H9 (cell line): ENCODE data around the gene RPS14. TPM values are rescaled to one million over a fixed set of nuclear protein-coding genes. Genes with fewer than 3 reads are reported as not detected.

ENCODE experiments used
- DNase-seq: peaks from one replicate; pipeline ENCODE4 v3.0.0-alpha.2; 2017
- H2AFZ ChIP-seq: one replicate; pipeline ENCODE4 v1.6.1; 2013; ENCODE audit warnings: mild to moderate bottlenecking, low read length, control low read depth, moderate library complexity
- H2AK5ac ChIP-seq: 2 replicates; pipeline ENCODE4 v1.6.1; 2013; ENCODE audit warnings: low read length, control low read depth, mixed read lengths; ENCODE audit not compliant: insufficient read length
- H2BK120ac ChIP-seq: one replicate; pipeline ENCODE4 v1.6.1; 2013; ENCODE audit warnings: low read depth, mild to moderate bottlenecking, low read length, control low read depth, inconsistent platforms; ENCODE audit not compliant: poor library complexity, severe bottlenecking
- H2BK12ac ChIP-seq: 2 replicates; pipeline ENCODE4 v1.6.1; 2013; ENCODE audit warnings: low read length, control low read depth, mixed read lengths, low read depth; ENCODE audit not compliant: insufficient read length
- H2BK15ac ChIP-seq: 2 replicates; pipeline ENCODE4 v1.6.1; 2013; ENCODE audit warnings: low read depth, low read length, control low read depth
- H2BK20ac ChIP-seq: one replicate; pipeline ENCODE4 v1.6.1; 2013; ENCODE audit warnings: low read depth, mild to moderate bottlenecking, low read length, control low read depth, inconsistent platforms; ENCODE audit not compliant: poor library complexity, severe bottlenecking
- H2BK5ac ChIP-seq: 2 replicates; pipeline ENCODE4 v1.6.1; 2013; ENCODE audit warnings: low read length, control low read depth, mixed read lengths; ENCODE audit not compliant: insufficient read length
- H3K14ac ChIP-seq: 2 replicates; pipeline ENCODE4 v1.6.1; 2013; ENCODE audit warnings: low read length, control low read depth; ENCODE audit not compliant: insufficient read depth
- H3K18ac ChIP-seq: 2 replicates; pipeline ENCODE4 v1.6.1; 2013; ENCODE audit warnings: low read depth, mild to moderate bottlenecking, mixed read lengths, low read length, control low read depth; ENCODE audit not compliant: insufficient read length
- H3K23ac ChIP-seq: 2 replicates; pipeline ENCODE4 v1.6.1; 2013; ENCODE audit warnings: low read length, control low read depth, mixed read lengths, low read depth; ENCODE audit not compliant: insufficient read length
- H3K23me2 ChIP-seq: 2 replicates; pipeline ENCODE4 v1.6.1; 2013; ENCODE audit warnings: low read depth, mild to moderate bottlenecking, mixed read lengths, low read length, control low read depth; ENCODE audit not compliant: insufficient read length, poor library complexity, severe bottlenecking
- H3K27ac ChIP-seq: 2 replicates; pipeline ENCODE4 v1.5.1; 2013; ENCODE audit warnings: low read length, control low read depth, mixed read lengths, low read depth; ENCODE audit not compliant: insufficient read length
- H3K27me3 ChIP-seq: 2 replicates; pipeline ENCODE4 v1.6.1; 2013; ENCODE audit warnings: low read length, control low read depth, inconsistent platforms; ENCODE audit not compliant: insufficient read depth
- H3K4ac ChIP-seq: 2 replicates; pipeline ENCODE4 v1.6.1; 2013; ENCODE audit warnings: low read depth, mild to moderate bottlenecking, control low read depth, inconsistent platforms, low read length, moderate library complexity
- H3K4me1 ChIP-seq: 2 replicates; pipeline ENCODE4 v1.6.1; 2013; ENCODE audit warnings: low read length, control low read depth, inconsistent platforms; ENCODE audit not compliant: insufficient read depth
- H3K4me2 ChIP-seq: 2 replicates; pipeline ENCODE4 v1.6.1; 2013; ENCODE audit warnings: low read length, control low read depth, mixed read lengths; ENCODE audit not compliant: insufficient read length, insufficient read depth
- H3K56ac ChIP-seq: 2 replicates; pipeline ENCODE4 v1.6.1; 2013; ENCODE audit warnings: low read depth, mild to moderate bottlenecking, mixed read lengths, low read length, control low read depth; ENCODE audit not compliant: insufficient read length
- H3K79me1 ChIP-seq: 2 replicates; pipeline ENCODE4 v1.6.1; 2013; ENCODE audit warnings: low read depth, mild to moderate bottlenecking, moderate library complexity, low read length, control low read depth, inconsistent platforms; ENCODE audit not compliant: insufficient read depth, poor library complexity, severe bottlenecking
- H3K79me2 ChIP-seq: 2 replicates; pipeline ENCODE4 v1.6.1; 2013; ENCODE audit warnings: low read length, control low read depth, inconsistent platforms; ENCODE audit not compliant: insufficient read depth
- H3K9ac ChIP-seq: 2 replicates; pipeline ENCODE4 v1.6.1; 2013; ENCODE audit warnings: low read length, control low read depth, mixed read lengths; ENCODE audit not compliant: insufficient read length; ENCODE audit errors: extremely low read depth
- H3K9me3 ChIP-seq: one replicate; pipeline ENCODE4 v1.6.1; 2013; ENCODE audit warnings: low read depth, low read length, inconsistent platforms; ENCODE audit not compliant: control insufficient read depth
- H3T11ph ChIP-seq: one replicate; pipeline ENCODE4 v1.6.1; 2013; ENCODE audit warnings: mild to moderate bottlenecking, low read length, control low read depth, inconsistent platforms
- H4K20me1 ChIP-seq: one replicate; pipeline ENCODE4 v1.6.1; 2013; ENCODE audit not compliant: control insufficient read depth, insufficient read length, insufficient read depth
- H4K5ac ChIP-seq: 2 replicates; pipeline ENCODE4 v1.6.1; 2013; ENCODE audit warnings: low read depth, mild to moderate bottlenecking, mixed read lengths, low read length, control low read depth; ENCODE audit not compliant: insufficient read length
- H4K8ac ChIP-seq: replicated peaks from 2 replicates; pipeline ENCODE4 v1.6.1; 2013; ENCODE audit warnings: low read length, control low read depth, mixed read lengths, low read depth; ENCODE audit not compliant: insufficient read length
- H4K91ac ChIP-seq: 2 replicates; pipeline ENCODE4 v1.6.1; 2013; ENCODE audit warnings: low read depth, mild to moderate bottlenecking, moderate library complexity, mixed read lengths, low read length, control low read depth; ENCODE audit not compliant: insufficient read length
- H3K27ac Mint-ChIP-seq, 3 experiments: 2 replicates in 2 of 3; 3 replicates in 1 of 3; pipeline ENCODE4 v1.8.0; 2020 to 2021; ENCODE audit warnings: mixed read lengths in 3 of 3, mild to moderate bottlenecking in 1 of 3, moderate library complexity in 1 of 3
- H3K27me3 Mint-ChIP-seq: 2 replicates; pipeline ENCODE4 v1.8.0; 2021; ENCODE audit warnings: low read depth, mild to moderate bottlenecking, moderate library complexity, mixed read lengths
- H3K36me3 Mint-ChIP-seq, 3 experiments: 2 replicates in 2 of 3; 3 replicates in 1 of 3; pipeline ENCODE4 v1.8.0; 2020 to 2021; ENCODE audit warnings: low read depth in 3 of 3, mixed read lengths in 3 of 3; ENCODE audit not compliant: insufficient read depth in 1 of 3
- H3K4me1 Mint-ChIP-seq, 2 experiments: 2 replicates each; pipeline ENCODE4 v1.8.0; 2020; ENCODE audit warnings: mixed read lengths in 2 of 2
- H3K4me3 Mint-ChIP-seq, 2 experiments: 2 replicates in 1 of 2; 3 replicates in 1 of 2; pipeline ENCODE4 v1.8.0; 2020 to 2021; ENCODE audit warnings: mild to moderate bottlenecking in 2 of 2, mixed read lengths in 2 of 2, moderate library complexity in 1 of 2
- H3K9me3 Mint-ChIP-seq, 2 experiments: 2 replicates in 1 of 2; 3 replicates in 1 of 2; pipeline ENCODE4 v1.8.0; 2020; ENCODE audit warnings: mild to moderate bottlenecking in 2 of 2, mixed read lengths in 2 of 2, moderate library complexity in 1 of 2
- CTCF ChIP-seq: fragments of 200-600 bp; sonication (generic); conservative IDR thresholded peaks from 3 replicates; pipeline ENCODE4 v1.8.0; 2021; ENCODE audit warnings: antibody characterized with exemption, mild to moderate bottlenecking
- WGBS: extraction: QIAGEN DNeasy Blood & Tissue Kit; methylation state at CpG from one replicate; pipeline ENCODE4 v1.1.7; 2013; ENCODE audit warnings: missing lambda C conversion rate, low lambda C conversion rate, mixed read lengths; ENCODE audit not compliant: insufficient read length; ENCODE audit errors: extremely low coverage; 5-methylcytosine and 5-hydroxymethylcytosine counted together
- total RNA-seq: library from RNA; stranded (reverse); gene quantifications from 2 replicates; pipeline ENCODE4 v1.2.1, GENCODE V29; 2021

RPS14 gene
- total RNA-seq, 1 experiment from 2014 or later = 2,533 TPM

- H3K18ac ChIP-seq = no peak overlapping the region
- H3K36me3 Mint-ChIP-seq = peaks cover 52 to 93% (median 79%) of the 10 kb centered on the region in 3 experiments
- no peak overlapping the region for H2BK20ac ChIP-seq
- H3K9me3 ChIP-seq = no peaks in the 10 kb centered on the region
- H4K91ac ChIP-seq = no peak overlapping the region
- no peaks in the 10 kb centered on the region for H3K27me3 ChIP-seq
- no peaks in the 10 kb centered on the region for H3K4me1 Mint-ChIP-seq
- H2AFZ ChIP-seq = no peak overlapping the region
- no peak overlapping the region for H3K14ac ChIP-seq
- no peaks in the 10 kb centered on the region for H3K79me1 ChIP-seq
- TF ChIP-seq CTCF = no peak
- H2BK5ac ChIP-seq = no peak overlapping the region
- no peak overlapping the region for H3T11ph ChIP-seq
- H3K23me2 ChIP-seq = no peaks in the 10 kb centered on the region
- H3K4ac ChIP-seq = no peak overlapping the region
- no peak overlapping the region for H3K56ac ChIP-seq
- DNase-seq = no peak
- no peaks in the 10 kb centered on the region for H3K4me1 ChIP-seq
- no peaks in the 10 kb centered on the region for H3K79me2 ChIP-seq
- peak overlapping the region in 1 of 3 experiments; percentile 60; a peak in 3 of 7 replicates for H3K27ac Mint-ChIP-seq
- H4K8ac ChIP-seq = no peak overlapping the region
- H4K5ac ChIP-seq = no peak overlapping the region
- no peak overlapping the region for H2BK12ac ChIP-seq
- H2BK15ac ChIP-seq = no peak overlapping the region
- no peaks in the 10 kb centered on the region for H3K9me3 Mint-ChIP-seq
- no peak overlapping the region for H2AK5ac ChIP-seq
- H3K4me3 Mint-ChIP-seq = no peak overlapping the region
- no peak overlapping the region for H3K23ac ChIP-seq
- H4K20me1 ChIP-seq = peaks cover 2% of the 10 kb centered on the region
- no CpG with 5 or more reads among the region's 7 CpGs for WGBS
- H3K4me2 ChIP-seq = no peak overlapping the region
- H3K27ac ChIP-seq = no peak overlapping the region
- no peak overlapping the region for H3K9ac ChIP-seq
- no peak overlapping the region for H2BK120ac ChIP-seq
- no peaks in the 10 kb centered on the region for H3K27me3 Mint-ChIP-seq
These were observed 53.3 kb downstream of the RPS14 start for GRCh38 chr5:150396267-150396666.
